HG02885 (cell line): ENCODE data around the gene CEBPG.

Experiments used
- ATAC-seq: cut with Tn5 transposase; IDR thresholded peaks from one replicate; pipeline ENCODE4 v1.9.1; 2021; ENCODE audit warnings: mild to moderate bottlenecking; ENCODE audit not compliant: unreplicated experiment, poor library complexity

Gene CEBPG

DNA sequence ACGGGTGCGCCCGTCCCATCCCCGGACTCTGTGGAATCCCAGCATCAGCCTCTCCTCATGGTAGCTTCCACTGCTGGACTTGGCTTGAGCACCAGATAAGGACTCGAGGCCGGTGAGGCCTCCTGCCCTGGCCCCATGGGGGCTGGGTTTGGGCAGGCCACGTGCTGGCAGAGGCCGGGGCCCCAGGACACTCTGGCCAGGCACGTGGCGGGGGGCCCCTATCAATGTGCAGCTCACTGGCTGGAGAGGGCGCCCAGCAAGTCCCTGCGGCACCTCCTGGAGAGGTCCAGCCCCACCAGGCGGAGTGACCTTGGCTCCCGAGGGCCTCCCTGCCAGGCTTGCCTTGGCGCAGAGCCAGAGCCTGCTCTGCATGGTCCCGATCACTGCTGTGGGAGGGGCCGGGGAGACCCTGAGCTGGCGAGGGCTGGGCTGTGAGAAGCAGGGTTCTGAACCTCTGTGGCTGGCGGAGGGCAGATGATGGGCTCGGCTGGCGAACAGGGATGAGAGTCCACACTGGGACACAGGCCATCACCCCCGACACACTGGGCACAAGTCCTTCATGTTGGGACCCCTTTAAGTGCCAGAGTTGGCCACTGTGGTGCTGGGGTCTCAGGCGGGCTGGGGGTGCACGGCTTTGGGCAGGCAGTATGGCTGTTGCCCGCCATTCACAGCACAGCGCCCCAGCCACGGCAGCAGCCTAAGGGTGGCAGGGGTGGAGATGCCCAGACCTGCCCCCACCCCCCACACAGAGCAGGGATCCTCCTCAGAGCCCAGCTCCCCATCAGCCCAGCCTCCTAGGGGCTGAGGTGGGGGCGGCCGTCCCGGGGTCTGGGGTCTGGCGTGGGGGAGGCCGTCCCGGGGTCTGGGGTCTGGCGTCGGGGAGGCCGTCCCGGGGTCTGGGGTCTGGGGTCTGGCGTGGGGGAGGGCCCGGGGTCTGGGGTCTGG, 19.1 kb downstream of the CEBPG start:
- no peak for ATAC-seq

GRCh38 chr19:33393286-33394005, 19.9 kb downstream of the CEBPG start:
- no peak for ATAC-seq

DNA sequence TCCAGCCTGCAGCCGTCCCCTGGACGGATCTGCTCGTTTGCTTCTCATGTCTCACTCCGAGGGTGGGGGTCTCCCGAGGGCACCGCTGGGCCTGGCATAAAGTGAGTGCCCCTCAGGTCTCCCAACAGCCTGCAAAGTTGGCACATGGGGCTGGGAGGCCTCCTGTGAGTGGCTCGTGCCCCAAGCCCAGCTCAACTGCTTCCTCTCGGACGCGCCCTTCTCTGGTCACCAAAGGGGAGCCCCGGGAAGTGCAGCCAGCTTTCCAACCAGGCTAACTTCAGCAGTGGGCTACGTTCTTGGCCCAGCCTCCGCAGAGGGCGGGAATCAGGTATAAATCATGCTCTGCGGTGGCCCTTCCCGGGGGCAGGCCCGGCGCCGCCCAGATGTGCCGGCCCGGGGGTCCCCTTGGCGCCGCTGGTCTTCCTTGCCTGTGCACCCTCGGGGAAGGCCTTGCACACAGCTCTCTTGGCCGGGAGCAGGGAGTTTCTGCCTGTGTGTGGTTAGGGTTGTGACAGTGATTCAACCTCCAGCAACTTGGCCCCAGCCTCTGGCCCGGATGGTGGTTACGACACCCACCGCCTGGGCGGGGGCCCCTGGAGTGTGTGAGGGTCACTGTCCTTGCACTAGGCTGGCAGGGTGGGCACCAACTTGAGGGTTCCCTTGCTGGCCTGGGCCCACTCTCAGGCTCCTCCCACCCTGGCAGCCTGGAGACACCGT, 20.7 kb downstream of the CEBPG start:
- no peak for ATAC-seq

GRCh38 chr19:33394723-33395560, 21.4 kb downstream of the CEBPG start:
- ATAC-seq: no peak

DNA sequence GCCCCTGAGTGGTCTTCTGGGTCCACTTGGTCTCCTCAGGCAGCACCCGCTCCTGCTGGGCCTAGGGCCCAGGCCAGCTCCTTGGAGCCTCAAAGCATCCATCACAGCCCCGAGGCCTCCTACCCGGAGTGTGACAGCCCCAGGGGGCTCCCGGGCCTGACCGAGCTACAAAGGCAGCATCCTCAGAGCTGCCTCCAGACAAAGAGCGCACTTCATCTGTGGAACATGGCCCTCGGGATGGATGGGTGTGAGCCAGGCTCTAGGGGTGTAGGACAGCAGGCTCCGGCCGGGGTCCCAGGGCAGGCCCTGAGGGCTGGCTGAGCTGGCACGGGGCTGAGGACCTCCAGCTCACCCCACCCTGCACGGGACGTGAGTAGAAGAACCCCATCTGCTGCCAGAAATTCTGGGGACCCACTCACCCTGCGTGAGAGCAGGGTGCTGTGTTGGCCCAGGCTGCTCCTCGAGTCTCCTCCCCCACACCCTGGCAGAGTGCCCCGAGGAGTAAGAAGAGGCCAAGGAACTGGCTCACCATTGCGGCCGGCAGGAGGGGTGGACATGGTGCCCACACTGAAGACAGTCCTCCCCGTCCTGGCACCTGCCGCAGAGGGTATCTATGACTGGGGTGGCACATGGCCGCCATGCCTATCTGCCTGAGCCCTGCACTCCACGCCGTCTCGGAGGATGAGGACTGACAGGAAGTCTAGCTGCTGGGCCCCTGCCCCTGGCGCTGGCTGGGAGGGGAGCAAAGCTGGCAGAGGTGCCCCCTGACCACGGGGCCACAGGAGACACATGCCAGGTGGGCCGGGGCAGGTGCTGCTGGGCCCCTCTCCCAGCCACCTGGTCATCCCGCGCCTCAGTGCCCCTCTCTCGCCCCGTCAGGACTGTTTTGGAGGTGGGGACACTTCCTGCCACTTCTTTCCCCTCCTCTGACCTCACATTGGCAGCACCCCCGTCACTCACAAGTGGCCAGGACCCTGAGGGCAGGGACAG, 22.3 kb downstream of the CEBPG start:
- ATAC-seq: no peak

- ATAC-seq: no peak
Measured at GRCh38 chr19:33396701-33397535, 23.4 kb downstream of the CEBPG start.

- ATAC-seq: no peak
Measured at GRCh38 chr19:33397536-33398360, 24.2 kb downstream of the CEBPG start.

GRCh38 chr19:33398361-33399060, 25.0 kb downstream of the CEBPG start:
- ATAC-seq: no peak

DNA sequence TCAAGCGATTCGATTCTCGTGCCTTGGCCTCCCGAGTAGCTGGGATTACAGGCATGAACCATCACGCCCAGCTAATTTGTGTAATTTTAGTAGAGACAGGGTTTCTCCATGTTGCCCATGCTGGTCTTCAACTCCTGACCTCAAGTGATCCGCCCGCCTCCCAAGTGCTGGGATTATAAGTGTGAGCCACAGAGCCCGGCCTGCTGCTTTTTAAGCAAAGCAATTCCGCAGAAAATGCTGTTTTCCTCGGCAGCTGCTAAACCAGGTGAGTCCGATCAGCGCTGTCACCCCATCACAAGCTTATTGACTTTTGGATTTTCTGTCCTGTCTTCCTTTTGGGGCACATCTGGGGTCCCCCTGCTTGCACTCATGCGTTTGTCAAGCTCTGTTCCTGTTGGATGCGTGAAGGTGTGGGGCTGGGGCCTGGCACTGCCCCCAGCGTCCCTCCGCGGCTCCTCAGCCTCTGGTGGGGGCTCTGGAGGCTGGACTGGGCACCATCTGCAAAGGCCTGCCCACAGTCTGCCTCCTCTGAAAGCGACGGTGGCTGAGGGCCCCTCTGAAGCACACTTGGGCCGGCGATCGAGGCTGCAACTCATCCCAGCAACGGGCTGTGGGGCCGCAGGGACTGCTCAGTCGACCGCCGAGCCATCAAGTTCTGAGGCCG, 25.7 kb downstream of the CEBPG start:
- ATAC-seq: no peak

DNA sequence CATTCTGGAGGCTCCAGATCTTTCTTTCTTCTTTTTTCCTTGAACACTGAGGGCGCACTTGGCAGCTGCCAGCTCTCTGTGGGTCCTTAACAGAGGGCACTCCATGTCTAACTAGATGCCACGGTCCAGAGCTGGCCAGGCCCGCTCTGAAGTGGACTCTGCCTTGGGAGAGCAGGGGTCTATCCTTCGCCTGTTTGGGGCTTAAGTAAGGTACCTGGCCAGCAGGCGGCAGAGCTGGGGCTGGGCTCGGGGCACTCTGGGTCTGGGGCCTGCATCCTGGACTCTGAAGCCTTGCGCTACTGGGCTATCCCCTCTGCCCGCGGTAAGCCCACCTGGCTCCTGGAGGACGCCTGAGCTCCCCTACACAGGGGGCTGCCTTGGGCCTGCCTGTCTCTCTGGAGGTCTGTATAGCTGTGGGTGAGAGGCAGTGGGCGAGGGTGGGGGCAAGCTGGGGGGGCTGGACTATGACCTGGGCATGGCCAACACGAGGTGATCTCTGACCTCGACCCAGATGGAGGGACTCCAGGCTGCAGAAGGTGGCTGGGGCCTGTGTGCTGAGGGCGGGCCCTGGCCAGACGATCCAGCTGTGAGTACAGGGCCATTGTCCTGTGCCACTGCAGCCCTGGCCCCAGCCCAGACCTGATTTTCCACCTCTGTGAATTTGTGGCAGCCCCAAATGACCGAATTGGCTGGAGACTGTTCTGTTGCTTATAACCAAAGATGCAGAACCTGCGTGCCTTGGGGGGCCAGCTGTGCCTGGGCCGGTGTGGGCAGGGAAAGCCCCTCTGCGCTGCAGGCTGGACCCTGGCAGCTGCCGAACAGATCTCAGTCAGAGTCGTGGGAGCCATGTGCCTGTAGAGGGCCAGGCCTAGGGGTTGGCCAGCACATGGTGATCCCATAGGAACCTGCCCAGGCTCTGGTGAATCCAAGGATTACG, 26.5 kb downstream of the CEBPG start:
- ATAC-seq: no peak

- ATAC-seq: no peak
Measured at GRCh38 chr19:33400856-33401682, 27.6 kb downstream of the CEBPG start.

DNA sequence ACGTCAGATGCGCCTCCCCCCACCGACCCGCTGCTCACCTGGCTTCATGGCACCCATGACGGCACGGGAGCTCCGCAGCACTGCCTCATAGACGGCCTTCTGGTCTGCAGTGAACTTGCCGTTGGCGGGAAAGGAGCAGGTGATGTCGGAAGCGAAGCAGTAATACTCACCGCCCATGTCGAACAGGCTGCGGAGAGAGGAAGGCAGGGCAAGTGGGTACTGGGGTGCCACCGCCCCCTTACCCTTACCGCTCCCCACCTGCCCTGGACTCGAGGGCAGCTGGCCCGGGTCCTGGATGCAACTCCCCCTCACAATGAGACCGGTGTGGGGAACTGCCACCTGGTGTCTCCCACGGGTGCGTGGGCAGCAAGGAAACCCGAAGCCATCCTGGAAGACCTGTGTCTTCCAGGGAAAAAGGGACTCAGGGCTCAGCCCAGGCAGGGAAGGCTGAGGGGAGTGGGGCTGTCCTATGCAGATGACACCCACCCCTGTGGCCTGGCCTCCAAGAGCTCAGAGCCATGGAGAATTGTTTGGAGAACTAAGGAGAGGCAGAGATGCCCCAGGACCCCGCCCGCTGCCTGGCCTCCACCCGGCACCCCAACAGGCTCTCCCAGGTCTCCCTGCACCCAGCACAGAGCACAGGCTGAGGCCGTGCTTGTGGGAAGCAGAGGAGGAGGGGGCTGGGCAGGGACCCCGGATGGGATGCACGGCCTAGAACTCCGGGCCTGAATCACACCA, 28.3 kb downstream of the CEBPG start:
- no peak for ATAC-seq

DNA sequence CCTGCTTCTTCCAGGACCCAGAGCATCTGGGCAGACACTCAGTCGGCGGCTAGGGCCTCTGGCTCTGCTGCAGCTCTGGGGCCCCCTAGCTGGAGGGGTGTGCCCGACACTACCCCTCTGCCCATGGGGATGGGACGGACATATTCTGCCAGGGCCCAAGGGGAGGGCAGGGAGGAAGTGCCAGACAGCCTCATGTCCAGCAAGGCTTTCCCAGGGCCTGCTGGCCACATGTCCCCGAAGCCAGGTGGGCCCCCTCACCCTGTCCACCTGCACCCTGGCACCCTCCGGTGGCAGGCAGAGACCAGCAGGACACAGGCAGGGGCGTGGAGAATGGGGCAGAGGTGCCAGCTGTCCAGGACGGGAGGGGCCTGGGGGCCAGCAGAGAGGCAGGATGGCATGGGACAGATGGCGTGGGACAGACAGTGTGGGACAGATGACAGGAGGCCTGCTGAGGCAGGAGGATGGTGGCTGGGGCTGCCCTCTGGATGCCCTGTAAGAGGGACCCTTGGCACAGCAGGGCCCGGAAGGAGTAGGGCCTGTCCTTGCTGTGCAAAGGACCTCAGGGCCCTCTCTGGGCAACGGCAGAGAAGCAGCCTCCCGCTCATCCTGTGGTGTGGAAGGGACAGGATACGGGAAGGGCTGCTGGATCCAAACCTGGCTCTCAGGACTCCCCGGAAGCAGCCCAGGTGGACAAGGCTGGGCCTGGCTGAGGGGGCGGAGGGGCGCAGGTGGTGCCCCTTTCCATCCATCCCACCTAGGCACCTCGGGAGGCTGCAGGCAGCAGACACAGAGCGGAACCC, 29.1 kb downstream of the CEBPG start:
- no peak for ATAC-seq
